ENCODE data around the gene ADGRG2.
A peak's percentile ranks its signal among the peaks of the same experiment; 100 is the strongest.
"Not testable (repeated sequence)": the region's sequence is repeated elsewhere in the genome, so short reads cannot be mapped to it uniquely, and the experiment has no call there.

ADGRG2 gene

DNA sequence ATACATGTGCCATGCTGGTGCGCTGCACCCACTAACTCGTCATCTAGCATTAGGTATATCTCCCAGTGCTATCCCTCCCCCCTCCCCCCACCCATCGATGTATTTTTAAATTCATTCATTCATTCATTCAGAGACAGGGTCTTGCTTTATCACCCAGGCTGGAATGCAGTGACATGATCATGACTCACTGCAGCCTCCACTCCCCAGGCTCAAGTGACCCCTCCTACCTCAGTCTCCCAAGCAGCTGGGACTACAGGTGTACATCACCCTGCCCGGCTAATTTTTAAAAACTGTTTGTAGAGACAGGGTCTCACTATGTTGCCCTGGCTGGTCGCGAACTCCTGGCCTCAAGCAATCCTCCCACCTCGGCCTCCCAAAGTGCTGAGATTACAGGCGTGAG is 105.7 kb downstream of the ADGRG2 start:
- not testable (repeated sequence) for H3K4me3 ChIP-seq (ENCODE audit: low read depth, low read length); DNase-seq (ENCODE audit: low read depth)

DNA sequence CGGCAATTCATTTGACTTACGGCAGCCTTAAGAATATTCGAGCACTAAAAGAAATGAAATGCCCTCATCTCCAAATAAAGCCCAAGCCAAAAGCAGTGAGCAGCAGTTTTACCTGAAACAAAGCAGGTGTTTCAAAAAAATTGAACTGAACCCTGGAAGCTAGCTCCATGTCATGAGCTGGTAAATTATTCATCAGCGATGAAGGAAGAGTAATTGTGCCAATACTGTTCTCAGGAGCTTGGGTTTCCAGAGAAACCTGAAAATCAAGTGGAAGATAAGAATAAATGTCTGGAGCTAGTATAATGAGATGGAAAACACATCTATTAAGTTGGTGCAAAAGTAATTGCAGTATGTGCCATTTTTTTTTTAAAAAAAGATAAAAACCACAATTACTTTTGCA is 114.4 kb downstream of the ADGRG2 start:
- DNase-seq (ENCODE audit: low read depth), result no peak
- H3K4me3 ChIP-seq (ENCODE audit: low read depth, low read length), result no peak overlapping the region

DNA sequence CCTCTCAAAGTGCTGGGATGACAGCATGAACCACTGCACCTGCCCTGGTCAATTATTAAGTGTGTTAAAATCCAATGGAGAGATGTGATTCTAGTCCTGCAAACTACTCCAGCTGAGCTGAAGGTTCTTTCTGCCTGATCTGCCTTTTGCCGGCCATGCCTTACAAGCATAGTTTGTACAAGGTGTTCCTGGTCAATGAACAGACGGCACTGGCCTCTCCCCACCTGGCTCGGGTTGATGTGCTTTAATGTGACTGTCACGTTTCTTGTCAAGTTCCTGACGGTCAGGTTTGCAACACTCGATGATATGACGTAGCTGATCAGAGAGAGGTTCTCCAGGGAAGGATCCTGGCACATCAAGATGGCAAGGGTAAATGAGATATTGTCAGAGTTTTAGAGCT is 115.3 kb downstream of the ADGRG2 start:
- H3K4me3 ChIP-seq (ENCODE audit: low read depth, low read length), result no peak overlapping the region
- no peak for DNase-seq (ENCODE audit: low read depth)

DNA sequence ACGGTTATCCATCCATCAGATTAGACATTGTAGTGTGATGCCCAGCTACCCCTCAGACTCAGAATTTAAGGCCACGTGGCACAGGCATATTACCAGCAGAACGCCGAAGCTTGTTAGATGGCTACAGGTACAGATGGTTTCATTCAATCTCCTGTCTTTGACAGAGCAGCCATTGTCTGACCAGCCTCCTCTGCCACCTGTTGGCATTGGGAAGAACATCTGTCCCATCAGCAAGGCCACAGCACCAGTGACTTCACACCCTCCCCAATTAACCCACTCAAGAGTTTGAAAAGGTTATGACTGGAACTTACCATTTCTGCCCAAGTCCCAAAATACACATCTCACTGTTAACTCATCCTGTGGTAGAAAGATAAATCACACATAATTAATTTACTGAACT is 116.4 kb downstream of the ADGRG2 start:
- DNase-seq (ENCODE audit: low read depth), result no peak
- no peak overlapping the region for H3K4me3 ChIP-seq (ENCODE audit: low read depth, low read length)

DNA sequence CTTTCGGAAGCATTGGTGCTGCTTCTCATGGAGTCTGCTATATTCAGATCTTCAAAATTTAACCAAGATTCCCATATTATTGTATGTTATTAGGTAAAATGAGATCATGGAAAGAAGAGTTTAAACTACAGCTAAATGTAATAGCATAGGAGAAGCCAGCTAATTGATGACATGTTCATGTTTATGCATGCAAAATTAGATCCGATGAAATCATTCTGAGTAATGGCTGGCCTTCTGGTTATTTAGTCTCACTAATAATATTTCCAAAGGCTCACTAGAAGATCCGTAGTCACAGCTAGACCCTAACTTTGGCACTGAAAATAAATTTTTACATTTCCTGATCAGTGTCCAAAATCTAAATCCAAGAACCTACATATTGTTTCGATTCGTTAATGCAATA is 118.5 kb downstream of the ADGRG2 start:
- no peak for DNase-seq (ENCODE audit: low read depth)
- H3K4me3 ChIP-seq (ENCODE audit: low read depth, low read length), result no peak overlapping the region

DNA sequence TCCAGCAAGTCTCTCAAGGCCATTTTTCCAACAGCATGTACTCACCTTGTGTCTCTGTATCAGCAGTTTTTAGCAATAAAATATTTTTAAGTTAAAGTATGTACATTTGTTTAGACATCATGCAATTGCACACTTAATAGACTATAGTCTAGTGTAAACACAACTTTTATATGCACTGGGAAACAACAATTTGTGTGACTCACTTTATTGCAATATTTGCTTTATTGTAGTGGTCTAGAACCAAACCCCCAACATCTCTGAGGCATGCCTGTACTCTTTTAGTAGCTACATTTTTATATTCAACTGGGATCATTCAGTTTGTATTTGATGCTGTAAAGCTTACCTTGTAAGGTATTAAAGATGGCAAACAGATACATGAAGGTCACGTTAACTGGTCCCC is 123.6 kb downstream of the ADGRG2 start:
- no peak for DNase-seq (ENCODE audit: low read depth)
- H3K4me3 ChIP-seq (ENCODE audit: low read depth, low read length), result no peak overlapping the region

DNA sequence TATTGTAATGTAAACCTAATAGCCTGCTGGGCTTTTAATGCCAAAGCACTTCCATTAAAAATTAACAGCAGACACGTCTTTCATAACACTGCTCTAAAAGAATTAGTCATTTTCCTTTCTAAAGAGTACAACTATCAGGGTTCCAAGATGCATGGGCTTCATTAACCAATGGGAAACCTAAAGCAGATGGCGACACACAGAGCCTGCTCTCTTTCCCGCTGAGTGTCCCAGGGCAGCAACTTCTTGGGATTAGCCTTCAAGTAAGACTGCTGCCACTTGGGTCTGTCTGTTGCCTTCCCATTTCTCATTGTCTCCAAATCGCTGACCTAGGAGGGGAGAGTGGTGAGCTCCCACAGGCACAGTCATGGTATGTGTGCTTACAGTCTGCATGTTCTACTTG is 124.4 kb downstream of the ADGRG2 start:
- DNase-seq (ENCODE audit: low read depth), result no peak
- H3K4me3 ChIP-seq (ENCODE audit: low read depth, low read length), result no peak overlapping the region

DNA sequence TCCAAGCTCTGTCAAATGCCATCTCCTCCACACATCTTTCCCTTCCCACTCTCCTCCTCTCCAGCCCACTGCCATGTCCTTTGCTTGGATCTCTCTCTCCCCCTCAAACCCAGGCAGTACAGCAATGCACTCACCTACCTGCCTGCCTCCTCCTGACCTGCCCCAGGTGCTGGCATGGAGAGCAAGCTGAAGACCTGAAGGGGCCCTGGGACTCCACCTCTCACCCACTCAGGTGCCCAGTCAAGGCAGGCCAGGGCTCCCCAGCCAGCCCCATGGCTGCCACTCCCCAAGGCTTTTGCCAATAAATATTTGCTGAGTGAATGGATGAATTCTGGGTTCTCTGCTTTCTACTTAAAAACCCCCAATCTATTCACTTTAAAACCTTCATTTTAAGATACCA is 125.7 kb downstream of the ADGRG2 start:
- no peak overlapping the region for H3K4me3 ChIP-seq (ENCODE audit: low read depth, low read length)
- no peak for DNase-seq (ENCODE audit: low read depth)

DNA sequence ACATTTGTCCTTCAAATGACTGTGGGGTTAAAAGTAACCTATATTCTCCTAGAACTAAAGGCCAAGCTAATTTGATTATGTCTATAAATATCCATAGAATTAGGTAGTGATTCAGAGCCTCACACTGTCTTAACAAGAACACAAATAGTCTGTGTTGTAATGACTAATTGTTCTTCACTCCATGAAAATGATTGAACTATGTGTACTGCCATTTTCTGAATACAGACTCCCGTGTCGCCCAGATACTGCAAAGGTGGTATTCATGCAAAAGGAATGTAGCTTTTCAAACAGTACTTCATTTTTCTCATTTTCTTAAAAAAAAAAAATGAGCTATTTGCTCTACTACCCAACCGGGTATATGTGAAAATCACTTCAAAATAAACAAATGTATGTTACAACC is 127.0 kb downstream of the ADGRG2 start:
- no peak for DNase-seq (ENCODE audit: low read depth)
- H3K4me3 ChIP-seq (ENCODE audit: low read depth, low read length), result no peak overlapping the region

DNA sequence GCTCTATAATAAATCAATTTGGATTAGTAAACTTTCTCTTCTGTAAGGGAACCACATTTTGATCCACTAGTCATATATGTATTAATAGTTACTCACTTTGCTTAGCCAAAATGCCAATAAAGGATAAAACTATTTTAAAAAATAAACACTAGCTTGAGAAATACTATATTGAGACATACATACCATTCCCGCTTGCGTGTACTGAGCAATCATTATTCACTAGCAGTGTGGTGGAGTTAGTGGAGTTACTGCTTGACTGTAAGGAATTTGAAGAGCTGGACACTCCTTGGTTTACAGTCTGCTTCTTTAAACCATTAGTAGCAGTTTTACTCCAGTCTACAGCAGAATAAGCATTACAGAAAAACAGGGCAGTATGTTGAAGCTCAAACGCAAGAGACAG is 127.6 kb downstream of the ADGRG2 start:
- H3K4me3 ChIP-seq (ENCODE audit: low read depth, low read length), result no peak overlapping the region
- peak; percentile 60 for DNase-seq (ENCODE audit: low read depth)

DNA sequence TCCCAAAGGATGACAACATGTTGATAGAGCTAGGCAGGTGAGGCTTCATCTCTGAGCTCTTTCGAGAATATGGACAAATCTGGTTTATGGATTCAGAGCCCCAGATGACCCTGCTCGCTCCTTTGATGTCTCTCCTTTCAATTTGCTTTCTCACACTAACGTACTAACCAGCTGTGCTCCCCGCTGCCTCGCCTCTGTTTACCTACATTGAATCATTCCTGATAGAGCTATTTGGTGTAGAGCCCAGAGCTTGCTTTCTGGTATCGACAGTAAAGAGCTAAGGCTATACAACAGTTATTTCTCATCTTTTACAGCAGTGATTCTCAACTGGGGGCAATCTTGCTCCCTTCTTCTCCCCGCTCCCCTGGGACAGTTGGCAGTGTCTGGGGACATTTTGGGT is 129.4 kb downstream of the ADGRG2 start:
- no peak for DNase-seq (ENCODE audit: low read depth)
- no peak overlapping the region for H3K4me3 ChIP-seq (ENCODE audit: low read depth, low read length)

DNA sequence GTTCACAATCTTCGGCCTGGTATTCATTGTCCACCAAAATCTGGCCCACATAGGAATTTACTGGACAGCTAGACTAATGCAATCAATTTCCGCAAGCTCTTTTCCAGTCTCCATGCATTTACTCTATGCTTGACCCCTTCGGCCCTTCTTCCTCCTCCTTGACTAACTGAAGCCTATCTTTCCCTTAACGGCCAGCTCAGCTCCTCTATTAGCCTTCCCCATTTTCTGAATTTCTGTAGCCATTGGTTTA is 137.2 kb downstream of the ADGRG2 start:
- no peak for DNase-seq (ENCODE audit: low read depth)

DNA sequence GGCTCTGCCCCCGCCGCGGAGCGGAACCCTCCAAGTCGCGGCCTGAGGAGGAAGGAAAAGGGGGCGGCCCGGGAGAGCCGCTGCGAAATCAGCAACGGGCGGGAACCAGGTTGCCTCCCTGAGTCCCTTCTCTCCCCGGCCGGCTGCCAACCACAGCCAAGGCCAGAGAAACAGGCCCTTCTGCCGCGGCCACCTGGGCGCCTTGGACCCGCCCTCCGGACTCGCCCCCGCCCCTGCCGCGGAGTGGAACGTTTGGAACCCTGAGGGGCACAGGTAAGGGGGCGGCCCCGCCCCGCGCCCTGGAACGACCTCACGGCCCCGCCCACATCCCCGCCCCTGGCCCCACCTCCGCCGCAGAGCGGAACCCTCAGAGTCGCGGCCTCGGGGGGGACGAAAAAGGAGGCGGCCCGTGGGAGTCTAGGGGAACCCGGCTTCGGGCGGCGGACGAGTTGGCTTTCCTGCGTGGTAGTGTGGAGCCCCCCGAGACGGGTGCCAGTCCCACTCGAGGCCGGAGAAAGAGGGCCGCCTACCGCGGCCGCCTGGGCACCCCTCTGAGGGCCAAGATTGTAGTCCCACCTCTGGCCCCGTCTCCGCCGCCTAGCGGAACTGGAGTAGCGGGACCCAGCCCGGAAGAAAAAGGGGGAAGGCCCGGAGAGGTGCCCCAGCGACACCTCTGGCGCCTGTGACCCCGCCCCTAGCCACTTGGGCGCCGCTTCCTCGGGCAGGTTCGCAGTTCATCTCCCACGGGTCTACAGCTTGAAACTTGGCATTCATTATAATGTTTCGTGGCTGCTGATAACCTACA is 137.7 kb downstream of the ADGRG2 start:
- H3K4me3 ChIP-seq (ENCODE audit: low read depth, low read length), result peak overlapping the region; percentile 66
- DNase-seq (ENCODE audit: low read depth), result no peak

More for the DNA sequence above, 137.2 kb downstream of the ADGRG2 start:
- H3K4me3 ChIP-seq (ENCODE audit: low read depth, low read length), result peak overlapping the region; percentile 66

DNA sequence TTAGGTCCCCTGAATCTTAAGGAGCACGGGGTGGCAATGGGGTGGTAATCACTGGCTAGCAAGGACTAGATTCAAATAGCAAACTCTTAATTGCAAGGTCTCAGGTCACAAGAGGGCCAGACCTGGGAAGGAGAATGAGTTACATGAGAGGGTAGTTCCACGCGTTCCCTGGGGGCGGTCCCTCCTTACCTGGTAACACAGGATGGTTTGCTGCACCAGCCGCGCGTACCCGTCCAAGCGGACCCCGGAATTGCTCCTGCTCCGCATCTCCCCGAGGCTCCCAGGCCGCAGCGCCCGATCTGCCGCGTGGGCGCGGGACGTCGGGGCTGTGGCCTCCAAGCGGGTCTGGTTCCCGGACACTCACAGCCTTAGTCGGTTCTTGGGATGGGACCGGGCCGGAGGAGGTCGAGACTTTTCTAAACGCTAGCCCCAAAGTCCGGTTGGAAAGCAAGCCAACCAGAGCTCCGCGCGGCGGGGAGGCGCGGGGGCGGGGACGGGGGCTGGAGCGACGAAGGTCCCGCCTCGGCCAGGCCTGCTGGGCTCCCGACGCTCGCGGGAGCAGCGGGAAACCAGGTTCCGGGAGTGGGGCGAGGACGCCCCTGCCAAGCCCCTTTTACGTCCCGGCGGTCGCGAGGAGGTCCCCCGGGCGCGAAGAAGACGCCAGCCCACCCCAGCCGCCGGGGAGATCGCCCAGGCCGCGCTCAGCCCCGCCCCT is 138.4 kb downstream of the ADGRG2 start, which contains the start of gene PHKA2:
TSS of gene PHKA2 (minus strand) at position 449 of the 715 bp plus-strand sequence. CDS start at position 267, 182 bp downstream.
- DNase-seq (ENCODE audit: low read depth), result no peak
- H3K4me3 ChIP-seq (ENCODE audit: low read depth, low read length), result peak within 1 kb of the TSS; percentile 66

DNA sequence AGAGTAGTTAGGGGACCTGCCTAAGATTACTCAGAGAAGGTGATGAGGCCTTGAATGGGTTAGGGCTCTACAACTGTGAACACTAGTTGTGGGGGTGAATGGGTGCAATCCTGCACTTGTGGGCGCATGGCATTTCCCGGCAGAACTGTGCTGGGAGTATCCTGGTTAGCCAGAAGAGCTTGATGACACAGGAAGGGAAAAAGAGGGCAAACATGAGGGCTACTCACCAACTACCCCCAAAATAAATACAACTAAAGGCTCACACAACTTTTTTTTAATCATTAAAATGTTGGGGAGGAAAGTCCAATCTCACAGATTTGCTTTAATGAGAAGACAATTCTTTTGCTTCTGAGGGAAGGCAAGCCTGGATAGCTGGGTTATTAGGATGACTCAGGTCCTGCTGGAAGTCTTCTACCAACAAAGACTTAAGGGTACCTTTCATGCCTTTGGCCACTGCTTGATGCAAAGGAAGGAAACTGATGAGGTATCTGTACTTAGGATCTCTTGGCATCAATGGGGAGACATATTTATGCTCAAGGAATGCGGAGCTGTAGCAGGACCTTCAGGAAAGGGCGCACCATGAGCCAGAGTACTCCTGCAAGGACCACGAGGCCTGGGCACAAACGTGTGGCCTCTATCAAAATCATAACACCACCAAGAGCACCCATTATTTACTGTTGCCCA is 141.0 kb downstream of the ADGRG2 start:
- DNase-seq (ENCODE audit: low read depth), result no peak
- H3K4me3 ChIP-seq (ENCODE audit: low read depth, low read length), result no peak overlapping the region

DNA sequence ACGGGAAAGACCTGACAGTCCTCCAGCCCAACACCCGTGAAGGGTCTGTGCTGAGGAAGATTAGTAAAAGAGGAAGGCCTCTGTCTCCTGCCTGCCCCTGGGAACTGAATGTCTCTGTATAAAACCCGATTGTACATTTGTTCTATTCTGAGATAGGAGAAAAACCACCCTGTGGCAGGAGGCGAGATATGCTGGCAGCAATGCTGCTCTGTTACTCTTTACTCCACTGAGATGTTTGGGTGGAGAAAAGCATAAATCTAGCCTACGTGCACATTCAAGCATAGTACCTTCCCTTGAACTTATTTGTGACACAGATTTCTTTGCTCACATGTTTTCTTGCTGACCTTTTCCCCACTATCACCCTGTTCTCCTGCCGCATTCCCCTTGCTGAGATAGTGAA is 142.0 kb downstream of the ADGRG2 start:
- not testable (repeated sequence) for H3K4me3 ChIP-seq (ENCODE audit: low read depth, low read length); DNase-seq (ENCODE audit: low read depth)

DNA sequence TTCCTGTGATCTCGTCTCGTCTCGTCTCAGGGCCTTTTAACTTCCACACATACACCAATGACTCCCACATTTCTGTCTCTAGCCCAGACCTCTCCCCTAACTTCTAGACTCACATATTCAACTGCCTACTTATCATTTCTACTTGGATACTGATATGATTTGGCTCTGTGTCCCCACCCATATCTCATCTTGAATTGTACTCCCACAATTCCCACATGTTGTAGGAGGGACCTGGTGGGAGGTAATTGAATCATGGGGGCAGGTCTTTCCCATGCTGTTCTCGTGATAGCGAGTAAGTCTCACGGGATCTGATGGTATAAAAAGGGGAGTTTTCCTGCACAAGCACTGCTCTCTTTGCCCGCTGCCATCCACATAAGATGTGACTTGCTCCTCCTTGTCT is 147.3 kb downstream of the ADGRG2 start:
- H3K4me3 ChIP-seq (ENCODE audit: low read depth, low read length), result no peak overlapping the region
- no peak for DNase-seq (ENCODE audit: low read depth)

DNA sequence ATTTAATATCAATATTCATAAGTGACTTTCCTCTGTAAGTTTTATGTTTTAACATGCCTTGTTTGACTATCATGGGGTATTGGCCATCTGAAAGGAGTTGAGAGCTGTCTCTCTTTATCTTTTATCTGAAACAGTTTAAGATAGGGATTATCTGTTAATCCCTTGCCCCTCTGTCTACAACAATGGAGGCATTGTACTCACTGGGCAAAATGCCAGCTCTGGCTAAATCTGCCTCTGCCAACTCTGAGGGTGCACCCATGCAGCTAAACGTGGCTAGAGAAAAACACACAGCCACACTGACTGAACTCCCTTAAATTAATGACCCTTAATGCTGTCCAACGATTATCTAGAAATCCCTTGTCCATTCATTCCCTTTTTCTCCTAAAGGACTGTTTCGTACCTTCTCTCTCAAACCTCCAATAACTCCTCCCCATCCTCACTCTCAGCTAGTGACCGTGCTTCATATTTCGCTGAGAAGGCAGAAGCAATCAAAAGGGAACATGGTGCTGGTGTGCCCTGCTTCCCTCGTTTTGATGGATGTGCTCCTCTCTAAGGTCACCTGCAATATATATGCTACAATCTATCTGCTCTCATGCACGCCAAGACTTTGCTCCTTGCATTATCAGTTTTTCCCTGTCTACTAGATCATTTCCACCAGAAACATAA is 148.6 kb downstream of the ADGRG2 start:
- H3K4me3 ChIP-seq (ENCODE audit: low read depth, low read length), result no peak overlapping the region
- DNase-seq (ENCODE audit: low read depth), result no peak

DNA sequence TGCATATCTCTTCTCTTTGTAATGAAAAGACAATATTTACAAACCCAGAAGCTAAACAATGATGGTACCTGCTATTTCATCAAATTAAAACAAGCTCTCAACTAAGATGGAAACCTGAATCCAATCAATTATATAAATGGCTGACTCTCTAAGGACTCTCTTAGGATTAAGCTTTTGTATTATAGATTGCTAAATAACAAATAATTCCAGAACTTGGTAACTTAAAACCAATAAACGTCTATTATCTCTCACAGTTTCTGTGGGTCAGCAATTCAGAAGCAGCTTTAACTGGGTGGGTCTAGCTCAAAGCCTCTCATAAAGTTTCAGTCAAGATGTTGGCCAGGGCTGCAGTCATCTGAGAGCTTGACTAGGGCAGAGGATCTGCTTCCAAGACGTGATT is 150.8 kb downstream of the ADGRG2 start:
- no peak overlapping the region for H3K4me3 ChIP-seq (ENCODE audit: low read depth, low read length)
- no peak for DNase-seq (ENCODE audit: low read depth)

DNA sequence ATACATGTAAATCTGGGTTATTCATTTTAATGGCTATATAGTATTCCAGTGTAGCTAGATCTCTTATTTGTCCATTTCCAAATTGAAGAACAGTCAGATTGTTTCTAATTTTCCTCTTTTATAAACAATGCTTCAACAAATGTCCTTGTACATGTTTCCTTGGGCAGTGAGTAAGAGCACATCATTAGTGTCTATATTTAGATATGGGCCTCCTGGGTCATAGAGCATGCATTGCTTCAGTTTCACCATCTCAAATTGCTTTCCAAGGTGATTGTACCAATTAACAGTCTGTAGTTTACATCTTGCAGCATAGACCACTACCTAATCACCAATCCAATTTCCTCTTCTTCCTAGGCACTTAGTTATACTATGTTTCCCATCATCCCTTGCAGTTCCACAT is 151.8 kb downstream of the ADGRG2 start:
- DNase-seq (ENCODE audit: low read depth), result no peak
- no peak overlapping the region for H3K4me3 ChIP-seq (ENCODE audit: low read depth, low read length)

Measured in skeletal muscle cell (primary cell).